HG02623 (cell line): Measurements from ENCODE around the gene VTCN1.
"Not testable (repeated sequence)": the region's sequence is repeated elsewhere in the genome, so short reads cannot be mapped to it uniquely, and the experiment has no call there.

Experiments
- ATAC-seq: cut with Tn5 transposase; IDR thresholded peaks from one replicate; pipeline ENCODE4 v1.9.1; 2021; ENCODE audit warnings: moderate library complexity; ENCODE audit not compliant: unreplicated experiment

The VTCN1 gene

DNA sequence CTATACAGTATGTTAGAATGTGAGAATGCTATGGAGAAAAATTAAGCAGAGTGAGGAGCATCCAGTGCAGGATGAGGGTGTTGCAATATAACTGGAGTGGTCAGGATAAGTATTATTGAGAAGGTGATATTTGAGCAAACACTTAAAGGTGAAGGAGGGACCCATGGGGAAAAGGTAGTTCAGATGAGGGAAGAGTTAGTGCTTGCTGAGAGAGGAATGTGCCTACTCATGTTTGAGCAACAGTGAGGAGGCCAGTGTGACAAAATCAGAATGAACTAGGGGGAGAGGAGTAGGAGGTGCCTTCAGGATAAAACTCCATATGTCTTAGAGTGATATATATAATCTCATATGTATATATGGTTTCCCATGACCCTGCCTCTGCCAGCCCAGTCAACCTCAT lies 82.9 kb downstream of the VTCN1 start:
- no peak for ATAC-seq

GRCh38 chr1:117124661-117125060 lies 86.1 kb downstream of the VTCN1 start:
- ATAC-seq: no peak

DNA sequence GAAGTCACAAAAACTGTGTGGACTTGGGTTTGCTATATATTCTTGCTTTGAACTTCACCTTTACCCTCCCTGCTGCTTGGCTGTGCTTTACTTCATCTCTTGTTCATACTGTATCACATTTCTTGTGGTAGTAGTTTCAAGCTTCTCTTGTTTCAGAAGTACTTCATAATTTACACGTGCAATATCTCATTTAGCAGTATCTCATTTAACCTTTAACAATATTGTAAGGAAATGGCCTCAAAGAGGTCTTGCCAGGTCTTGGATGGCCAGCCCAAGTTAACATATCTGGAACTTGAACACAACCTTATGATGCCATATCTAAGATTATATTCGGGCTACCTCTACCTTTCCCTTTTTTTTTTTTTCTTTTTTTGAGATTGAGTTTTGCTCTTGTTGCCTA lies 87.5 kb downstream of the VTCN1 start:
- no peak for ATAC-seq

GRCh38 chr1:117122330-117123025 lies 88.2 kb downstream of the VTCN1 start:
- ATAC-seq: no peak

GRCh38 chr1:117121589-117122329 lies 89.0 kb downstream of the VTCN1 start, which contains the start of gene TRIM45:
TRIM45 (minus strand) TSS chr1:117121749; CDS start chr1:117121201, 548 bp downstream.
- ATAC-seq: peak; percentile 91

- ATAC-seq: peak; percentile 2
Observed at GRCh38 chr1:117120774-117121588, 89.7 kb downstream of the VTCN1 start.

GRCh38 chr1:117119144-117119543 lies 91.6 kb downstream of the VTCN1 start:
- ATAC-seq: not testable (repeated sequence)

- ATAC-seq: no peak
Observed at GRCh38 chr1:117118137-117118536, 92.6 kb downstream of the VTCN1 start.

- ATAC-seq: no peak
Observed at GRCh38 chr1:117117697-117118096, 93.0 kb downstream of the VTCN1 start.

GRCh38 chr1:117116784-117117130 lies 94.0 kb downstream of the VTCN1 start:
- no peak for ATAC-seq

- no peak for ATAC-seq
Observed at GRCh38 chr1:117116090-117116783, 94.5 kb downstream of the VTCN1 start.

- ATAC-seq: no peak
Observed at GRCh38 chr1:117114877-117115276, 95.8 kb downstream of the VTCN1 start.

DNA sequence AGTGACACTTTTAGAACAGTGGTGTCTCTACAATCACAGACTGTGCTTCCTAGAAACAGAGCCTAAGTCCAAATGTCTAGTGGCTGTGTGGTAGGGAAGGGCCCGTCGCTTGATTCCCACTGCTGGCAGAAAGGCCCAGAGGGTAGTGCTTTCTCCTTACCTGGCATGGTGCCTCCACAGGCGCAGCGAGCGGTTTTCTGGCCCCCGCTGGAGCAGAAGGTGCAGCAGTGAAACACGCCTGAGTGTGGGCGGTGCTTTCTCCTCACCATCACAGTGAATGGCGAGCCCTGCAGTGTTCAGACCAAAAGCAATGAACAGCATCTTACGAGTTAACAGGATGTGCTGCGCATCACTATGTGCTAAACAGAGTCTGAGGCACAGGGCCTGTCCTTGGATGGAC lies 97.5 kb downstream of the VTCN1 start:
- no peak for ATAC-seq

- no peak for ATAC-seq
Observed at GRCh38 chr1:117112047-117112717, 98.5 kb downstream of the VTCN1 start.

DNA sequence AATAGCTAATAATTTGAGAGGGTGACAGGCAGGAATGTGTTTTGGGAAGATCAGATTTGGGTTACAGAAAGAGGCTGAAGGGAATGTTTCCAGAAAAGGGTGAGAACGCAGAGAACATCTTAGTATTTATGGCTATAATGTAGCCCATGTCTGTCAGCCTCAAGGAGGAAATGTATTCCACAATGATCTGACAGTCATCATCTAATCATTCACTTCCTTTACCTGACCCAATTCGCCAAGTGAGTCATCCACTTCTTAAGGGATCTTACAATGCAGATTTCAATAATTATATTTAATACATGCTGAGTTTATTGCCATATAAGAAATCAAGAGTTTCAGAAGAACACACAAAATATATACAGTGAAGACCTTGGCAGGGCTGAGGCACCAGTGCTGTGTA lies 100.0 kb downstream of the VTCN1 start:
- ATAC-seq: no peak

- ATAC-seq: no peak
Observed at GRCh38 chr1:117107364-117107763, 103.4 kb downstream of the VTCN1 start.

DNA sequence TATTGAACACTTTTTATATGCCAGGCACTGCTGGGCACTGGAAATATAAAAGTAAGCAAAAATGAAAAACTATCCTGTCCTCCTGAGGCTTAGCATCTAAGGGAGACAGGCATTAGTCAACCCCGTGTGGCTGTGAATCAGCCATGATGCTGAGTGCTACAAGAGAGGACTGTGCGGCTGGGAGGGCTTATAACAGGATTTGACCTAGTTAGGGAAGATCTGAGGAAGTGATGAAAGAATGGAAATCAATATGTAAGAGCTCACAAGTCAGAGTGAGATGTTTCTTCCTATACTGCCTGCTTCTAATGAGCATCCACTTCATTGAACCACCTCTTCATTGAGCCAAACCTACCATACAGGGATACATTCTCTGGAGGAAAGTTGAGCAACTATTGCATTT lies 104.2 kb downstream of the VTCN1 start:
- no peak for ATAC-seq

DNA sequence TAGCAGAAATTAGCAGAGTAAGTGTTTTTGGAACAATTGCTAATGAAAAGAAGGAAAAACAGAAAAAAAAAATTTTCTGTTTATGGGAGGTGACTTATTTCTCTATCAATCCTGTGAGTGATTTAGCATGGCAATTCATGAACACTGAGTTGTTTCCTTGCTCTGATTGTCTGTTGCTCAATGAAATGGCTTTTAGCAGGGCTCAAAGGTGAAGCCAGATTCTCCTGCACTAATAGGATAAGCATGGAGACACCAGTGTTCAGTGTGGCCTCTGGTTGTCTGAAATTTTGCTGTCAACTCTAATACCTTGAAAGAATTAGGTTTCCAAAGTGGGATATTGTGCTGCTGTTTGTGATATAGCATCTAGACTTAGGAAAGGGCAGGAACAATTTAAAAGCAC lies 105.0 kb downstream of the VTCN1 start:
- no peak for ATAC-seq

DNA sequence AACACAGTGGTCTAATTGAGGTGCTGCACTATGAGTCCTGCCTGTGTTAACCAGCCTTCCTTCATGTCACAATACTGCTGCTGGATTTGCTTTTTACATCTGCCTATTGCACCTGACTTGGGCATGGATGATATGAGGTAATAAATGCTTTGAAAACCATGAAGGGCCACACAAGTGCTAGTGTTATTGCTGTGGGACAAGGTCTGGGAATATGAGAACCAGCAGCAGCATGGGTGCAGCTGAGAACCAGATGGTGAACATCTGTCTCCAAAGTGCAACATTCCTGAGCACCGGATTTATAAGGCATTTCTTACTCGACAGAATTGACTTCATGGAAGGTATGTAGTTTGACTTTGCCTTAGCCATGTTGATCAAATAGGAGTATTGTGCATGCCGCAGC lies 105.7 kb downstream of the VTCN1 start:
- ATAC-seq: no peak

GRCh38 chr1:117101858-117102257 lies 108.9 kb downstream of the VTCN1 start:
- ATAC-seq: not testable (repeated sequence)

DNA sequence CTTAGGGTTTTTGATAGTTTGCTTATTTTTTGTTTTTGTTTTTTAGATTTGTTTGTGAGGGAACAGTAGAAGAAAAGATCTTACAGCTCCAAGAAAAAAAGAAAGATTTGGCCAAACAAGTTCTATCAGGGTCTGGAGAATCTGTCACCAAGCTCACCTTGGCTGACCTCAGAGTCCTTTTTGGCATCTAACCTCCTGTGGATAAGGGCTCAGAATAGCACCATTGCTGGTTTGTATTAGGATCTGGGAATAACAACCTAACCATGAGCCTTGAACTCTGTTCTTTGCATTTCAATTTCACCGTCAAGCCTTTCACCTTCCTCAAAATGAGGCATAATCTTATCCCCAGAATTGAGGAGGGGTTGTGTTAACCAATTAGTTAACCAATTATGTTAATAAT lies 109.4 kb downstream of the VTCN1 start:
- ATAC-seq: no peak
